Testis (tissue), 3 donors: Measurements from ENCODE around the gene IL4I1. TPM values are rescaled to one million over a fixed set of nuclear protein-coding genes. Genes with fewer than 3 reads are reported as not detected.
A peak's percentile ranks its signal among the peaks of the same experiment; 100 is the strongest.

Source experiments
- DNase-seq: peaks from one replicate; pipeline ENCODE4 v3.0.0-alpha.2; 2019
- H3K27ac ChIP-seq, 2 donors: fragments of 200-600 bp; sonication (generic); one replicate each; pipeline ENCODE4 v1.5.1; 2019
- H3K27me3 ChIP-seq: fragments of 200-600 bp; sonication (generic); one replicate; pipeline ENCODE4 v1.5.1; 2019
- H3K36me3 ChIP-seq: fragments of 200-600 bp; sonication (generic); one replicate; pipeline ENCODE4 v1.5.1; 2017; ENCODE audit warnings: low read depth; ENCODE audit errors: missing control alignments
- H3K4me1 ChIP-seq: fragments of 200-600 bp; sonication (generic); one replicate; pipeline ENCODE4 v1.5.1; 2019
- H3K4me3 ChIP-seq, 2 donors: fragments of 200-600 bp; sonication (generic); one replicate each; pipeline ENCODE4 v1.5.1; 2017 to 2019
- H3K9me3 ChIP-seq: fragments of 200-600 bp; sonication (generic); one replicate; pipeline ENCODE4 v1.5.1; 2017
- CTCF ChIP-seq, 3 experiments: fragments of 450-650 bp in 2 of 3; fragments of 200-600 bp in 1 of 3; sonication (generic) in 1 of 3; IDR thresholded peaks; one replicate each; pipeline ENCODE4 v1.5.1; 2016 to 2019; ENCODE audit warnings: antibody characterized with exemption in 3 of 3, mild to moderate bottlenecking in 2 of 3, moderate library complexity in 1 of 3
- POLR2A ChIP-seq: fragments of 450-650 bp; IDR thresholded peaks from one replicate; pipeline ENCODE4 v1.6.1; 2017; ENCODE audit warnings: antibody characterized with exemption, mild to moderate bottlenecking, moderate library complexity
- WGBS, 2 donors: methylation state at CpG; one replicate each; pipeline ENCODE4 v1.1.5; 2018; 5-methylcytosine and 5-hydroxymethylcytosine counted together
- intact Hi-C: fragments of 100-400 bp; cut with DNase I; formaldehyde crosslinking; loops from one replicate; pipeline ENCODE4 v1.15.1; 2023; ENCODE audit warnings: low total_unique reads
- polyA plus RNA-seq: library from polyadenylated mRNA; stranded (reverse); fragments of 350-450 nt; fragmentation: Illumina TruSeq; extraction: RNeasy Lipid Tissue Mini Kit (QIAGEN cat#74804); gene quantifications from one replicate; pipeline ENCODE4 v1.2.3, GENCODE V29; 2014; ENCODE audit warnings: low read depth, low replicate concordance; ENCODE audit not compliant: insufficient read depth
- total RNA-seq, 2 donors: library from RNA; depleted of rRNA; stranded (reverse); fragments of >200 nt; gene quantifications; one replicate each; pipeline ENCODE4 v1.2.3, GENCODE V29; 2016

IL4I1 gene
- total and polyA plus RNA-seq, 3 donors from 2014 or later = 17.1 to 61.9 (median 20.4) TPM

- WGBS, 2 donors = 4 to 28% methylated on average over 26 to 54 of the region's 71 CpGs
- H3K9me3 ChIP-seq = no peaks in the 10 kb centered on the region
- no peaks in the 10 kb centered on the region for H3K36me3 ChIP-seq
- no peak overlapping the region for H3K27ac ChIP-seq
- TF ChIP-seq POLR2A (no peak), CTCF (IDR thresholded peaks at IDR 0.05) (peak; percentile 57 to 75 (median 70))
- peak; percentile 79 for DNase-seq
- intact Hi-C loops = no loop called here
- H3K4me3 ChIP-seq = peak overlapping the region; percentile 6 to 43
- H3K27me3 ChIP-seq = no peaks in the 10 kb centered on the region
- no peaks in the 10 kb centered on the region for H3K4me1 ChIP-seq
Observed at GRCh38 chr19:49889687-49890348, 6.9 kb downstream of the IL4I1 start.

GRCh38 chr19:49889038-49889686 lies 7.5 kb downstream of the IL4I1 start:
- Histone ChIP-seq H3K27me3 (no peaks in the 10 kb centered on the region), H3K4me3 (no peak overlapping the region), H3K4me1 (no peaks in the 10 kb centered on the region), H3K9me3 (no peaks in the 10 kb centered on the region), H3K36me3 (peaks cover 4% of the 10 kb centered on the region), H3K27ac (no peak overlapping the region)
- intact Hi-C loops = no loop called here
- TF ChIP-seq POLR2A = no peak
- TF ChIP-seq CTCF (IDR thresholded peaks at IDR 0.05) = no peak
- 63 to 82% methylated on average over 23 of the region's 23 CpGs for WGBS, 2 donors
- DNase-seq = no peak

- no peaks in the 10 kb centered on the region for H3K4me1 ChIP-seq
- no peak for DNase-seq
- intact Hi-C loops = no loop called here
- H3K9me3 ChIP-seq = no peaks in the 10 kb centered on the region
- no peak for TF ChIP-seq CTCF (IDR thresholded peaks at IDR 0.05)
- no peak for TF ChIP-seq POLR2A
- peaks cover 4% of the 10 kb centered on the region for H3K36me3 ChIP-seq
- no peak overlapping the region for H3K27ac ChIP-seq
- no peak overlapping the region for H3K4me3 ChIP-seq
- WGBS, 2 donors = 60 to 91% methylated on average over 3 to 18 of the region's 18 CpGs
- H3K27me3 ChIP-seq = no peaks in the 10 kb centered on the region
Observed at GRCh38 chr19:49888510-49888824, 8.2 kb downstream of the IL4I1 start.

- Histone ChIP-seq H3K27ac (no peak overlapping the region), H3K9me3 (no peaks in the 10 kb centered on the region), H3K27me3 (no peaks in the 10 kb centered on the region), H3K4me1 (no peaks in the 10 kb centered on the region), H3K4me3 (no peak overlapping the region), H3K36me3 (peaks cover 4% of the 10 kb centered on the region)
- WGBS, 2 donors = 71 to 89% methylated on average over 7 to 53 of the region's 54 CpGs
- no peak for DNase-seq
- intact Hi-C loops = no loop called here
- TF ChIP-seq CTCF (IDR thresholded peaks at IDR 0.05) = no peak
- TF ChIP-seq POLR2A = no peak
Observed at GRCh38 chr19:49887665-49888509, 8.8 kb downstream of the IL4I1 start.
